Heart left ventricle (tissue), 16 donors: Measurements from ENCODE around the gene FAM151A. TPM values are rescaled to one million over a fixed set of nuclear protein-coding genes. Genes with fewer than 3 reads are reported as not detected.

ENCODE experiments used
- ATAC-seq, 4 donors: fragments of 200-7000 bp; cut with Tn5 transposase; one replicate each; pipeline ENCODE4 v1.9.1; 2020 to 2022; ENCODE audit warnings: moderate library complexity in 4 of 4, mild to moderate bottlenecking in 3 of 4, moderate number of reproducible peaks in 1 of 4
- DNase-seq, 5 donors: peaks; one replicate each; pipeline ENCODE4 v3.0.0-alpha.2; 2020
- H3K27ac ChIP-seq, 12 donors: fragments of 200-600 bp; sonication (generic) in 4 of 12; one replicate each; pipeline versions ENCODE4 v1.5.0 to v1.8.0; 2016 to 2022; ENCODE audit warnings: mild to moderate bottlenecking in 2 of 12
- H3K27me3 ChIP-seq, 9 donors: fragments of 200-600 bp; sonication (generic) in 2 of 9; one replicate each; pipeline versions ENCODE4 v1.5.1 to v1.8.0; 2016 to 2022; ENCODE audit warnings: mild to moderate bottlenecking in 3 of 9
- H3K36me3 ChIP-seq, 9 donors: fragments of 200-600 bp; sonication (generic) in 2 of 9; one replicate each; pipeline versions ENCODE4 v1.5.0 to v1.8.0; 2018 to 2022; ENCODE audit warnings: mild to moderate bottlenecking in 2 of 9
- H3K4me1 ChIP-seq, 12 donors: fragments of 200-600 bp; sonication (generic) in 4 of 12; one replicate each; pipeline versions ENCODE4 v1.5.0 to v1.8.0; 2016 to 2022; ENCODE audit warnings: mild to moderate bottlenecking in 3 of 12
- H3K4me3 ChIP-seq, 12 donors: fragments of 200-600 bp; sonication (generic) in 4 of 12; one replicate each; pipeline versions ENCODE4 v1.5.0 to v1.8.0; 2017 to 2022; ENCODE audit warnings: mild to moderate bottlenecking in 9 of 12, moderate library complexity in 4 of 12
- H3K9me3 ChIP-seq, 12 donors: fragments of 200-600 bp; sonication (generic) in 4 of 12; one replicate each; pipeline versions ENCODE4 v1.5.0 to v1.8.0; 2016 to 2022; ENCODE audit warnings: mild to moderate bottlenecking in 1 of 12
- CTCF ChIP-seq, 12 donors: fragments of 200-600 bp; sonication (generic) in 4 of 12; IDR thresholded peaks; one replicate each; pipeline versions ENCODE4 v1.5.0 to v1.8.0; 2018 to 2022; ENCODE audit warnings: antibody characterized with exemption in 12 of 12, mild to moderate bottlenecking in 5 of 12
- POLR2A ChIP-seq, 2 donors: fragments of 450-650 bp; IDR thresholded peaks; one replicate each; pipeline ENCODE4 v1.6.1; 2017; ENCODE audit warnings: antibody characterized with exemption in 2 of 2, mild to moderate bottlenecking in 2 of 2, moderate library complexity in 2 of 2
- WGBS, 4 donors: extraction: QIAGEN DNeasy Blood & Tissue Kit in 2 of 4; methylation state at CpG; one replicate each; pipeline versions ENCODE4 v1.1.5 to v1.1.7; 2013 to 2018; 5-methylcytosine and 5-hydroxymethylcytosine counted together
- intact Hi-C, 10 donors: fragments of 100-400 bp; cut with DNase I; formaldehyde crosslinking; loops; one replicate each; pipeline versions ENCODE4 v1.11.1 to v1.14.2; 2022
- polyA plus RNA-seq, 2 donors: library from polyadenylated mRNA; stranded (reverse); fragments of 200-250 nt; gene quantifications; one replicate each; pipeline ENCODE4 v1.2.3, GENCODE V29; 2013
- total RNA-seq, 9 donors: library from RNA; depleted of rRNA in 2 of 9; stranded (reverse); fragments of >200 nt in 2 of 9; fragmentation: NEBNext Ultra II Directional in 3 of 9; extraction: Animal tissue kit (Norgen Biotek cat#: 25700) in 3 of 9; gene quantifications; one replicate each; pipeline versions ENCODE4 v1.1.0 to v1.2.4, GENCODE V29; 2016 to 2023
- donor health status: ischemic (EF 13 %, LVEDD 7.1; RV severe dilation, severe dysfunction).
- donor health status: healthy with polysubstance abuse.
- donor health status: DM: no; HTN: yes; CAD: no.
- donor health status: DM: no; HTN: no; CAD: no.
- donor health status: ischemic (EF 25% LVEDD 6.9; RV normal size, moderate dysfunction).
- donor health status: ischemic (EF 25% LVEDD 5.7; RV mildly dilated, moderate dysfunction).
- donor health status: healthy.
- donor health status: DM: yes; HTN: yes; CAD: no.
- donor health status: ischemic (EF 35%, LVEDD 5.7; RV mildly dilated, moderate dysfunction).
- donor health status: nonischemic (EF 11% LVEDD 7.7; RV severe dilation, severe dysfunction).
- donor health status: DM: yes; HTN: yes; CAD: no.
- donor health status: PGD.
- donor health status: ischemic (EF 29% LVEDD 5.4; RV normal size, mild dysfunction).
- donor health status: nonischemic (EF 23%, LVEDD 6.1; RV moderate dilation, normal function).

Gene FAM151A
- total and polyA plus RNA-seq, 11 donors, result 0.19 to 1.9 (median 0.53) TPM

GRCh38 chr1:54599211-54599823, 24.0 kb downstream of the FAM151A start:
- ATAC-seq (no peak), DNase-seq (no peak)
- Histone ChIP-seq H3K27me3 (no peaks in the 10 kb centered on the region), H3K36me3 (peaks cover 0 to 70% (median 26%) of the 10 kb centered on the region in 9 donors), H3K4me3 (no peak overlapping the region), H3K4me1 (peaks cover 0 to 13% (median 0%) of the 10 kb centered on the region in 12 donors), H3K27ac (peak overlapping the region in 2 of 12 donors; percentile 22 to 43), H3K9me3 (no peaks in the 10 kb centered on the region)
- TF ChIP-seq POLR2A (IDR thresholded peaks at IDR 0.05), result no peak
- TF ChIP-seq CTCF (IDR thresholded peaks at IDR 0.05), result no peak
- 63 to 78% (median 76%) methylated on average over 13 of the region's 13 CpGs for WGBS, 4 donors
- intact Hi-C loops, result no loop called here

GRCh38 chr1:54597455-54598030, 25.8 kb downstream of the FAM151A start:
- DNase-seq, result no peak
- no peaks in the 10 kb centered on the region for H3K9me3 ChIP-seq
- peak overlapping the region in 1 of 12 donors; percentile 1 for H3K27ac ChIP-seq
- no peak overlapping the region for H3K4me3 ChIP-seq
- H3K4me1 ChIP-seq, result peaks cover 0 to 28% (median 0%) of the 10 kb centered on the region in 12 donors
- peaks cover 0 to 72% (median 24%) of the 10 kb centered on the region in 9 donors for H3K36me3 ChIP-seq
- TF ChIP-seq CTCF (IDR thresholded peaks at IDR 0.05) (no peak), POLR2A (IDR thresholded peaks at IDR 0.05) (no peak)
- no peak for ATAC-seq
- no peaks in the 10 kb centered on the region for H3K27me3 ChIP-seq
- intact Hi-C loops, result no loop called here
- 73 to 75% (median 74%) methylated on average over 3 of the region's 3 CpGs for WGBS, 4 donors

- peaks cover 0 to 35% (median 0%) of the 10 kb centered on the region in 12 donors for H3K4me1 ChIP-seq
- no peak overlapping the region for H3K4me3 ChIP-seq
- intact Hi-C loops, result no loop called here
- 58 to 83% (median 77%) methylated on average over 3 of the region's 3 CpGs for WGBS, 4 donors
- DNase-seq (no peak), ATAC-seq (no peak)
- H3K27ac ChIP-seq, result peak overlapping the region in 2 of 12 donors; percentile 24 to 41
- TF ChIP-seq POLR2A (IDR thresholded peaks at IDR 0.05), result no peak
- TF ChIP-seq CTCF (IDR thresholded peaks at IDR 0.05), result no peak
- no peaks in the 10 kb centered on the region for H3K27me3 ChIP-seq
- H3K9me3 ChIP-seq, result no peaks in the 10 kb centered on the region
- H3K36me3 ChIP-seq, result peaks cover 0 to 71% (median 24%) of the 10 kb centered on the region in 9 donors
Measured at GRCh38 chr1:54596756-54597155, 26.6 kb downstream of the FAM151A start.

- WGBS, 4 donors, result 64 to 72% (median 66%) methylated on average over 3 of the region's 3 CpGs
- ATAC-seq, result peak in 3 of 4 donors; percentile 21 to 25 (median 21)
- H3K36me3 ChIP-seq, result peaks cover 0 to 70% (median 29%) of the 10 kb centered on the region in 9 donors
Measured at GRCh38 chr1:54595956-54596498, 27.3 kb downstream of the FAM151A start.

More at GRCh38 chr1:54595956-54596498, 27.3 kb downstream of the FAM151A start:
- Histone ChIP-seq H3K27ac (peak overlapping the region in 3 of 12 donors; percentile 8 to 42 (median 41)), H3K9me3 (no peaks in the 10 kb centered on the region), H3K4me3 (no peak overlapping the region), H3K27me3 (no peaks in the 10 kb centered on the region), H3K4me1 (peaks cover 0 to 42% (median 0%) of the 10 kb centered on the region in 12 donors)
- TF ChIP-seq POLR2A (IDR thresholded peaks at IDR 0.05) (no peak), CTCF (IDR thresholded peaks at IDR 0.05) (no peak)
- intact Hi-C loops, result no loop called here
- no peak for DNase-seq
